ENCODE measurements around the gene WDR36.
"Not testable (repeated sequence)": the region's sequence is repeated elsewhere in the genome, so short reads cannot be mapped to it uniquely, and the experiment has no call there.

The WDR36 gene

GRCh38 chr5:111135946-111136345 is 43.8 kb downstream of the WDR36 start:
- no peak for DNase-seq (ENCODE audit: low read depth, low spot score)

GRCh38 chr5:111138096-111138495 is 45.9 kb downstream of the WDR36 start:
- DNase-seq (ENCODE audit: low read depth, low spot score), result no peak

GRCh38 chr5:111141471-111141870 is 49.3 kb downstream of the WDR36 start:
- DNase-seq (ENCODE audit: low read depth, low spot score), result not testable (repeated sequence)

- DNase-seq (ENCODE audit: low read depth, low spot score), result no peak
Measured at GRCh38 chr5:111142932-111143331, 50.8 kb downstream of the WDR36 start.

GRCh38 chr5:111143910-111144309 is 51.8 kb downstream of the WDR36 start:
- DNase-seq (ENCODE audit: low read depth, low spot score), result peak; percentile 58

- DNase-seq (ENCODE audit: low read depth, low spot score), result no peak
Measured at GRCh38 chr5:111144352-111144930, 52.3 kb downstream of the WDR36 start.

GRCh38 chr5:111146053-111146452 is 53.9 kb downstream of the WDR36 start:
- DNase-seq (ENCODE audit: low read depth, low spot score), result no peak

GRCh38 chr5:111147502-111147901 is 55.4 kb downstream of the WDR36 start:
- DNase-seq (ENCODE audit: low read depth, low spot score), result no peak

- no peak for DNase-seq (ENCODE audit: low read depth, low spot score)
Measured at GRCh38 chr5:111151998-111152397, 59.9 kb downstream of the WDR36 start.

GRCh38 chr5:111153483-111153882 is 61.3 kb downstream of the WDR36 start:
- no peak for DNase-seq (ENCODE audit: low read depth, low spot score)

- DNase-seq (ENCODE audit: low read depth, low spot score), result no peak
Measured at GRCh38 chr5:111153945-111154344, 61.8 kb downstream of the WDR36 start.

GRCh38 chr5:111158105-111158744 is 66.1 kb downstream of the WDR36 start:
- DNase-seq (ENCODE audit: low read depth, low spot score), result peak; percentile 64

- no peak for DNase-seq (ENCODE audit: low read depth, low spot score)
Measured at GRCh38 chr5:111159845-111160244, 67.7 kb downstream of the WDR36 start.

- no peak for DNase-seq (ENCODE audit: low read depth, low spot score)
Measured at GRCh38 chr5:111163000-111163399, 70.9 kb downstream of the WDR36 start.

GRCh38 chr5:111165058-111165457 is 72.9 kb downstream of the WDR36 start:
- no peak for DNase-seq (ENCODE audit: low read depth, low spot score)

GRCh38 chr5:111167551-111167950 is 75.4 kb downstream of the WDR36 start:
- DNase-seq (ENCODE audit: low read depth, low spot score), result no peak

GRCh38 chr5:111168608-111169007 is 76.5 kb downstream of the WDR36 start:
- DNase-seq (ENCODE audit: low read depth, low spot score), result no peak

- no peak for DNase-seq (ENCODE audit: low read depth, low spot score)
Measured at GRCh38 chr5:111169269-111169668, 77.1 kb downstream of the WDR36 start.

GRCh38 chr5:111170279-111170678 is 78.1 kb downstream of the WDR36 start:
- DNase-seq (ENCODE audit: low read depth, low spot score), result no peak

GRCh38 chr5:111172504-111172903 is 80.4 kb downstream of the WDR36 start:
- no peak for DNase-seq (ENCODE audit: low read depth, low spot score)

GRCh38 chr5:111173476-111173875 is 81.3 kb downstream of the WDR36 start:
- DNase-seq (ENCODE audit: low read depth, low spot score), result no peak

Measured in brain pericyte (primary cell).